ENCODE measurements around the gene RFPL1.

The RFPL1 gene

GRCh38 chr22:29443861-29444792 is 5.7 kb downstream of the RFPL1 start:
- no peak for DNase-seq

GRCh38 chr22:29445508-29445907 is 7.1 kb downstream of the RFPL1 start:
- no peak for DNase-seq

- no peak for DNase-seq
Observed at GRCh38 chr22:29447906-29448305, 9.5 kb downstream of the RFPL1 start.

GRCh38 chr22:29449296-29449875 is 11.0 kb downstream of the RFPL1 start:
- DNase-seq = no peak

- DNase-seq = no peak
Observed at GRCh38 chr22:29450222-29450621, 11.8 kb downstream of the RFPL1 start.

GRCh38 chr22:29451863-29452262 is 13.5 kb downstream of the RFPL1 start:
- no peak for DNase-seq

GRCh38 chr22:29454276-29454675 is 15.9 kb downstream of the RFPL1 start:
- DNase-seq = no peak

- no peak for DNase-seq
Observed at GRCh38 chr22:29456211-29456671, 17.9 kb downstream of the RFPL1 start.

- no peak for DNase-seq
Observed at GRCh38 chr22:29457730-29458129, 19.3 kb downstream of the RFPL1 start.

- DNase-seq = no peak
Observed at GRCh38 chr22:29458551-29458950, 20.2 kb downstream of the RFPL1 start.

GRCh38 chr22:29459773-29460172 is 21.4 kb downstream of the RFPL1 start:
- no peak for DNase-seq

- no peak for DNase-seq
Observed at GRCh38 chr22:29461263-29461662, 22.9 kb downstream of the RFPL1 start.

- no peak for DNase-seq
Observed at GRCh38 chr22:29463629-29464028, 25.2 kb downstream of the RFPL1 start.

GRCh38 chr22:29464581-29464980 is 26.2 kb downstream of the RFPL1 start:
- DNase-seq = no peak

- no peak for DNase-seq
Observed at GRCh38 chr22:29469755-29470154, 31.4 kb downstream of the RFPL1 start.

GRCh38 chr22:29470159-29470855 is 31.9 kb downstream of the RFPL1 start:
- DNase-seq = peak; percentile 75

- no peak for DNase-seq
Observed at GRCh38 chr22:29473001-29473400, 34.6 kb downstream of the RFPL1 start.

- no peak for DNase-seq
Observed at GRCh38 chr22:29475550-29475949, 37.2 kb downstream of the RFPL1 start.

- DNase-seq = no peak
Observed at GRCh38 chr22:29476116-29476515, 37.7 kb downstream of the RFPL1 start.

- DNase-seq = no peak
Observed at GRCh38 chr22:29477723-29478318, 39.4 kb downstream of the RFPL1 start.

- peak; percentile 38 for DNase-seq
Observed at GRCh38 chr22:29478326-29479276, 40.2 kb downstream of the RFPL1 start.

Data from activated naive CD4-positive, alpha-beta T cell treated with anti-CD3 and anti-CD28 coated beads, Interleukin-2, amount 50 U/mL, for 16 hours (primary cell).